ENCODE data around the gene TAGAP. TPM values are rescaled to one million over a fixed set of nuclear protein-coding genes. Genes with fewer than 3 reads are reported as not detected.

The TAGAP gene
- total and polyA plus RNA-seq, 2 of the 8 experiments (the other 6 are each of a cell fraction or from before 2014, with no cell fraction given), result not detected

- H3K79me1 ChIP-seq (ENCODE audit: low read depth, low read length), result no peaks in the 10 kb centered on the region
- H4K8ac ChIP-seq (ENCODE audit: extremely low read depth, insufficient read depth, low read length), result no peak overlapping the region
- no peaks in the 10 kb centered on the region; a peak in 1 of 7 replicates for H3K4me1 ChIP-seq (replicated peaks in 1 of 4; ENCODE audit: control insufficient read depth in 3 of 4, insufficient read depth in 4 of 4, low read length in 3 of 4)
- H3K27ac ChIP-seq (ENCODE audit: low read depth, low read length), result no peak overlapping the region
- DNase-seq (ENCODE audit: low read depth in 1 of 2, low spot score in 2 of 2), result no peak
- no peak overlapping the region for H3K18ac ChIP-seq (ENCODE audit: extremely low read depth, low read length)
- 84% methylated on average over 10 of the region's 10 CpGs; no CpG with 5 or more reads in 1 of the 2 experiments for WGBS, 2 experiments (ENCODE audit: extremely low coverage in 1 of 2, insufficient coverage in 1 of 2, insufficient read length in 1 of 2, insufficient replicate concordance in 2 of 2, low coverage in 1 of 2, low lambda C conversion rate in 2 of 2, missing lambda C conversion rate in 1 of 2)
- no peak overlapping the region for H3K4me2 ChIP-seq (ENCODE audit: insufficient read depth in 1 of 2, low read depth in 2 of 2, low read length in 2 of 2)
- no peak overlapping the region for H3K4me3 ChIP-seq (ENCODE audit: extremely low read depth in 1 of 4, insufficient read depth in 2 of 4, low read depth in 3 of 4, low read length in 4 of 4)
- H2BK12ac ChIP-seq (ENCODE audit: low read depth, low read length), result no peak overlapping the region
- no peak overlapping the region for H2BK5ac ChIP-seq (ENCODE audit: low read depth, low read length)
- no peaks in the 10 kb centered on the region for H3K36me3 ChIP-seq (ENCODE audit: control insufficient read depth in 2 of 4, insufficient read depth in 4 of 4, low read length in 3 of 4)
- H3K14ac ChIP-seq (ENCODE audit: insufficient read length), result no peak overlapping the region
- H3K23ac ChIP-seq (ENCODE audit: insufficient read length), result no peak overlapping the region
- no peak overlapping the region for H2AK5ac ChIP-seq (ENCODE audit: low read depth, low read length)
- H2BK20ac ChIP-seq (ENCODE audit: low read length), result no peak overlapping the region
- TF ChIP-seq SAP30 (IDR thresholded peaks at IDR 0.05; ENCODE audit: insufficient read depth, insufficient replicate concordance, low read length) (no peak), ASH2L (IDR thresholded peaks at IDR 0.05; ENCODE audit: low read length) (no peak), BCL11A (IDR thresholded peaks at IDR 0.05; ENCODE audit: low read depth in 2 of 2, low read length in 2 of 2) (no peak), TBP (IDR thresholded peaks at IDR 0.05; ENCODE audit: low read depth, low read length) (no peak), ATF3 (IDR thresholded peaks at IDR 0.05; ENCODE audit: insufficient read depth, low read depth, low read length) (no peak), RXRA (IDR thresholded peaks at IDR 0.05; ENCODE audit: insufficient read depth, low read depth, low read length) (no peak), RAD21 (IDR thresholded peaks at IDR 0.05 in 1 of 2, conservative IDR thresholded peaks at IDR 0.05 in 1 of 2; ENCODE audit: low read depth in 2 of 2, low read length in 2 of 2) (no peak), KDM5A (IDR thresholded peaks at IDR 0.05; ENCODE audit: low read length) (no peak)
- no peaks in the 10 kb centered on the region for H3K23me2 ChIP-seq (ENCODE audit: low read depth, low read length)
- POLR2A ChIA-PET (ENCODE audit: partially characterized antibody), result no interaction called here
- H3K27me3 ChIP-seq (replicated peaks in 1 of 4; ENCODE audit: control insufficient read depth in 3 of 4, extremely low read depth in 1 of 4, insufficient read depth in 3 of 4, low read length in 3 of 4), result no peaks in the 10 kb centered on the region
- no peak overlapping the region for H2BK15ac ChIP-seq (ENCODE audit: low read length)
- no peaks in the 10 kb centered on the region for H3K9me3 ChIP-seq (ENCODE audit: insufficient read depth in 2 of 2, low read depth in 1 of 2, low read length in 1 of 2)
- H3K79me2 ChIP-seq (ENCODE audit: control insufficient read depth in 1 of 2, insufficient read depth in 2 of 2, low read length in 2 of 2), result no peaks in the 10 kb centered on the region
- no peak overlapping the region for H2BK120ac ChIP-seq (replicated peaks; ENCODE audit: low read depth, low read length)
- no peak overlapping the region for H4K91ac ChIP-seq (replicated peaks; ENCODE audit: insufficient read length, low read length)
- H4K5ac ChIP-seq (ENCODE audit: insufficient read length, low read depth, low read length), result no peak overlapping the region
- no peaks in the 10 kb centered on the region for H4K20me1 ChIP-seq (replicated peaks in 1 of 2; ENCODE audit: control insufficient read depth in 1 of 2, insufficient read depth in 2 of 2, low read length in 2 of 2)
- no peak overlapping the region for H3K56ac ChIP-seq (replicated peaks; ENCODE audit: insufficient read length, low read depth, low read length)
- FAIRE-seq, result no peak
- no peak overlapping the region for H2AFZ ChIP-seq (ENCODE audit: low read length)
- CTCF ChIA-PET (ENCODE audit: partially characterized antibody), result interaction anchor here (0.9 to 1.6 kb wide), 2 partner anchors 62 to 64 kb away, joined by 3 to 4 read pairs; no protein-coding TSS in a partner anchor
- H3K9ac ChIP-seq (replicated peaks in 1 of 4; ENCODE audit: extremely low read depth in 1 of 4, low read depth in 3 of 4, low read length in 3 of 4), result no peak overlapping the region
- H3K4ac ChIP-seq (replicated peaks; ENCODE audit: insufficient read length, low read depth, low read length), result no peak overlapping the region
These were observed 3.3 kb upstream of the TAGAP start for GRCh38 chr6:159047891-159048685.
